ENCODE measurements around the gene TRPM5.

DNA sequence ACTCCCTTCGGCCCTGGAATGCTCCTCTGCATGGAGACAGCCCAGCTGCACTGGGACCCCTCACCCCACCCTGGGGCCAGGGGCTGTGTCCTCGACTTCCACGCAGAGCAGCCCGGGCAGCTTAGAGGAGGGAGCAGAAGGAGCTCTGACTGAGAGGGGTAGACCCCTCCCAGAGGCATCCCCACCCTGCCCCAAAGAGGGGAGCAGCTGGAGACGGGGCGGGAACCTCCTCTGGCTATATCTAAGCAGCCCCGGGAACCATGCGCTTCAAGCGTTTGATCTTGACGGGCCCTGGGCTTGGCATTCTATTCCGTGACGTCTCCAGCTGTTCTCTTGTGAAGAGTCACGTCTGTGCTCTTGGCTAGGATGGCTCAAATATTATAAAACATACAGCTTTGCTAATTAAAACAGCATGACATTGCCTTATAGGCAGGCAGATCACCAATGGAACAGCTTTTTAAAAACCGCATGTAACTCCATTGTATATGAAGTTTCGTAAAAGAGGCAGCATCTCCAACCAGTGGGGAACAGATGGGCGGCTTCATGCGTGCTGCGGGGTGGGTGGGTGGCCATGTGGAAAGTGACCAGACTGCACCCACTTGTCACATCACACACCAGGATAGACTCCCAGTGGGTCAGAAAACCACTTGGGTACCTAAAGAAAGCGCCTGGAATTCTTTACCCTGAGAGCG, 8.2 kb upstream of the TRPM5 start:
- TF ChIP-seq, protein P1, sequence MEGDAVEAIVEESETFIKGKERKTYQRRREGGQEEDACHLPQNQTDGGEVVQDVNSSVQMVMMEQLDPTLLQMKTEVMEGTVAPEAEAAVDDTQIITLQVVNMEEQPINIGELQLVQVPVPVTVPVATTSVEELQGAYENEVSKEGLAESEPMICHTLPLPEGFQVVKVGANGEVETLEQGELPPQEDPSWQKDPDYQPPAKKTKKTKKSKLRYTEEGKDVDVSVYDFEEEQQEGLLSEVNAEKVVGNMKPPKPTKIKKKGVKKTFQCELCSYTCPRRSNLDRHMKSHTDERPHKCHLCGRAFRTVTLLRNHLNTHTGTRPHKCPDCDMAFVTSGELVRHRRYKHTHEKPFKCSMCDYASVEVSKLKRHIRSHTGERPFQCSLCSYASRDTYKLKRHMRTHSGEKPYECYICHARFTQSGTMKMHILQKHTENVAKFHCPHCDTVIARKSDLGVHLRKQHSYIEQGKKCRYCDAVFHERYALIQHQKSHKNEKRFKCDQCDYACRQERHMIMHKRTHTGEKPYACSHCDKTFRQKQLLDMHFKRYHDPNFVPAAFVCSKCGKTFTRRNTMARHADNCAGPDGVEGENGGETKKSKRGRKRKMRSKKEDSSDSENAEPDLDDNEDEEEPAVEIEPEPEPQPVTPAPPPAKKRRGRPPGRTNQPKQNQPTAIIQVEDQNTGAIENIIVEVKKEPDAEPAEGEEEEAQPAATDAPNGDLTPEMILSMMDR (IDR thresholded peaks at IDR 0.05): no peak
- TF ChIP-seq POLR2A (IDR thresholded peaks at IDR 0.05): no peak
